Measurements from ENCODE around the gene COL15A1.

DNA sequence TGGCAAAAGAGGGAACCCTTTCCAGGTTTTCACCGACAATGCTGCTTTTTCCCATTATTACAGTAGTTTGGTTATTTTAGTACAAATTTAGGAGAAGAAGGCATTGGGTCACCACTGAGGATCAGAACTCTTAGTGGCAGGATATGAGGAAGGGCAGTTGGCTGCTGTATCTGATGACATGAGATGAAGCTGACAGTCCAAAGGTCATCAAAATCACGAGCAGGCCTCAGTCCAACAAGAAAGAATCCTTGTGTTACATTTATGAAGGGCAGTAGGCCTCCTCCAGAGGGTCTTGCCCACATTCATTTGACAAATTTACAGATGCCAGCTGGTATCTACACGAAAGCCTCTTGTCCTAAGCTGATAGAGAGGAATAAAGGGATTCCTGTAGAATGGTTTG, 49.5 kb upstream of the COL15A1 start:
- TF ChIP-seq, protein P1, sequence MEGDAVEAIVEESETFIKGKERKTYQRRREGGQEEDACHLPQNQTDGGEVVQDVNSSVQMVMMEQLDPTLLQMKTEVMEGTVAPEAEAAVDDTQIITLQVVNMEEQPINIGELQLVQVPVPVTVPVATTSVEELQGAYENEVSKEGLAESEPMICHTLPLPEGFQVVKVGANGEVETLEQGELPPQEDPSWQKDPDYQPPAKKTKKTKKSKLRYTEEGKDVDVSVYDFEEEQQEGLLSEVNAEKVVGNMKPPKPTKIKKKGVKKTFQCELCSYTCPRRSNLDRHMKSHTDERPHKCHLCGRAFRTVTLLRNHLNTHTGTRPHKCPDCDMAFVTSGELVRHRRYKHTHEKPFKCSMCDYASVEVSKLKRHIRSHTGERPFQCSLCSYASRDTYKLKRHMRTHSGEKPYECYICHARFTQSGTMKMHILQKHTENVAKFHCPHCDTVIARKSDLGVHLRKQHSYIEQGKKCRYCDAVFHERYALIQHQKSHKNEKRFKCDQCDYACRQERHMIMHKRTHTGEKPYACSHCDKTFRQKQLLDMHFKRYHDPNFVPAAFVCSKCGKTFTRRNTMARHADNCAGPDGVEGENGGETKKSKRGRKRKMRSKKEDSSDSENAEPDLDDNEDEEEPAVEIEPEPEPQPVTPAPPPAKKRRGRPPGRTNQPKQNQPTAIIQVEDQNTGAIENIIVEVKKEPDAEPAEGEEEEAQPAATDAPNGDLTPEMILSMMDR (IDR thresholded peaks at IDR 0.05; ENCODE audit: low read depth, low read length) = no peak
- no peak for TF ChIP-seq EZH2phosphoT487 (IDR thresholded peaks at IDR 0.05; ENCODE audit: low read depth)
